ENCODE data around the gene NBL1. TPM values are rescaled to one million over a fixed set of nuclear protein-coding genes. Genes with fewer than 3 reads are reported as not detected.

The NBL1 gene
- total and polyA plus RNA-seq, 9 of the 15 experiments (the other 6 are each of a cell fraction or from before 2014, with no cell fraction given), result 0.10 to 3.7 (median 1.8) TPM; not detected in 1

- no peak for TF ChIP-seq E4F1 (CRISPR knock-in tag; IDR thresholded peaks at IDR 0.05; ENCODE audit: borderline replicate concordance)
- 0 out of 4 replicates have a peak, but pooled peaks of 1 of the 2 experiments have one; percentile 7 for TF ChIP-seq SRF (CRISPR knock-in tag; IDR thresholded peaks at IDR 0.05)
- TF ChIP-seq HIVEP1 (CRISPR knock-in tag; IDR thresholded peaks at IDR 0.05), result no peak
- no peak for TF ChIP-seq ZNF280B (CRISPR knock-in tag; IDR thresholded peaks at IDR 0.05)
- no peak for TF ChIP-seq SP2 (IDR thresholded peaks at IDR 0.05; ENCODE audit: extremely low read depth, low read depth, low read length, poor library complexity, severe bottlenecking)
- no peak for TF ChIP-seq SIX5 (IDR thresholded peaks at IDR 0.05; ENCODE audit: borderline replicate concordance in 1 of 2, insufficient read depth in 1 of 2, low read depth in 1 of 2, low read length in 2 of 2)
- no peak for TF ChIP-seq CAMTA2 (CRISPR knock-in tag; conservative IDR thresholded peaks at IDR 0.05)
- TF ChIP-seq ZFPM2 (CRISPR knock-in tag; IDR thresholded peaks at IDR 0.05), result no peak
- no peak for TF ChIP-seq VEZF1 (CRISPR knock-in tag; IDR thresholded peaks at IDR 0.05)
- peak; percentile 48 for TF ChIP-seq ARID1B (IDR thresholded peaks at IDR 0.05)
- TF ChIP-seq PHB2 (IDR thresholded peaks at IDR 0.05; ENCODE audit: low read depth), result no peak; the same call in 1 of the 2 replicates
- TF ChIP-seq TRIM25 (IDR thresholded peaks at IDR 0.05; ENCODE audit: borderline replicate concordance), result peak; percentile 76; the same call in 1 of the 2 replicates
- TF ChIP-seq KLF6 (CRISPR knock-in tag; IDR thresholded peaks at IDR 0.05; ENCODE audit: borderline replicate concordance), result no peak
- no peak for TF ChIP-seq ZBTB11 (CRISPR knock-in tag; IDR thresholded peaks at IDR 0.05)
Observed at GRCh38 chr1:19596065-19596713, 47.9 kb upstream of the NBL1 start (continued).
